ENCODE results near the gene HYAL2. TPM values are rescaled to one million over a fixed set of nuclear protein-coding genes. Genes with fewer than 3 reads are reported as not detected.
A peak's percentile ranks its signal among the peaks of the same experiment; 100 is the strongest.

HYAL2 gene
- total and polyA plus RNA-seq, 7 donors: 8.6 to 62.6 (median 42.4) TPM

- TF ChIP-seq POLR2AphosphoS5 (IDR thresholded peaks at IDR 0.05): peak in 2 of 4 donors; percentile 20 to 26
- TF ChIP-seq CTCF (IDR thresholded peaks at IDR 0.05): no peak
- TF ChIP-seq EP300 (IDR thresholded peaks at IDR 0.05): no peak
- peak in 1 of 2 donors; percentile 25 for TF ChIP-seq POLR2A (IDR thresholded peaks at IDR 0.05)
- Histone ChIP-seq H3K4me1 (peaks cover 0 to 66% (median 59%) of the 10 kb centered on the region in 4 donors), H3K27ac (peak overlapping the region; percentile 88 to 92 (median 92)), H3K4me3 (peak overlapping the region; percentile 58 to 84 (median 75)), H3K9me3 (no peaks in the 10 kb centered on the region), H3K27me3 (no peaks in the 10 kb centered on the region), H3K36me3 (peaks cover 0 to 51% (median 9%) of the 10 kb centered on the region in 4 donors)
- intact Hi-C loops (cut with DNase I): loop anchor here (2.0 to 10.0 kb wide), 3 partner anchors 22 to 1064 kb away; partner anchors contain the start of genes GNAT1, HYAL3, MANF and NAA80
- WGBS, 2 donors: 0 to 1% methylated on average over 45 of the region's 45 CpGs
- peak; percentile 91 for DNase-seq
These were observed 1.7 kb downstream of the HYAL2 start for GRCh38 chr3:50320853-50321335.

- H3K4me3 ChIP-seq: peak overlapping the region; percentile 58 to 84 (median 75)
- H3K4me1 ChIP-seq: peaks cover 0 to 66% (median 59%) of the 10 kb centered on the region in 4 donors
- no peaks in the 10 kb centered on the region for H3K27me3 ChIP-seq
- H3K9me3 ChIP-seq: no peaks in the 10 kb centered on the region
- WGBS, 2 donors: 84 to 87% methylated on average over 29 of the region's 29 CpGs
- no peak for TF ChIP-seq EP300 (IDR thresholded peaks at IDR 0.05)
- TF ChIP-seq POLR2A (IDR thresholded peaks at IDR 0.05): no peak
- peaks cover 0 to 48% (median 6%) of the 10 kb centered on the region in 4 donors for H3K36me3 ChIP-seq
- no peak for DNase-seq
- peak overlapping the region; percentile 88 to 92 (median 92) for H3K27ac ChIP-seq
- intact Hi-C loops (cut with DNase I): loop anchor here (2.0 to 10.0 kb wide), 3 partner anchors 21 to 1065 kb away; partner anchors contain the start of genes GNAT1, HYAL3, MANF and NAA80
These were observed 2.5 kb downstream of the HYAL2 start for GRCh38 chr3:50319894-50320625.

- WGBS, 2 donors: 90 to 91% methylated on average over 16 of the region's 16 CpGs
These were observed 3.2 kb downstream of the HYAL2 start for GRCh38 chr3:50319181-50319893.

GRCh38 chr3:50318615-50319014 is 3.9 kb downstream of the HYAL2 start:
- no peaks in the 10 kb centered on the region for H3K27me3 ChIP-seq
- H3K9me3 ChIP-seq: no peaks in the 10 kb centered on the region
- H3K4me3 ChIP-seq: no peak overlapping the region
- peaks cover 0 to 56% (median 52%) of the 10 kb centered on the region in 4 donors for H3K4me1 ChIP-seq
- no peak for DNase-seq
- TF ChIP-seq POLR2A (IDR thresholded peaks at IDR 0.05) (no peak), EP300 (IDR thresholded peaks at IDR 0.05) (no peak), CTCF (IDR thresholded peaks at IDR 0.05) (no peak), POLR2AphosphoS5 (IDR thresholded peaks at IDR 0.05) (no peak)
- H3K36me3 ChIP-seq: peaks cover 0 to 45% (median 6%) of the 10 kb centered on the region in 4 donors
- WGBS, 2 donors: 73 to 75% methylated on average over 10 of the region's 10 CpGs
- peak overlapping the region in 2 of 4 donors; percentile 13 to 30 for H3K27ac ChIP-seq
- intact Hi-C loops (cut with DNase I): no loop called here

More at GRCh38 chr3:50319181-50319893, 3.2 kb downstream of the HYAL2 start:
- Histone ChIP-seq H3K27ac (peak overlapping the region in 3 of 4 donors; percentile 13 to 92 (median 30)), H3K36me3 (peaks cover 0 to 45% (median 6%) of the 10 kb centered on the region in 4 donors), H3K27me3 (no peaks in the 10 kb centered on the region), H3K4me3 (peak overlapping the region in 2 of 4 donors; percentile 72 to 84), H3K4me1 (peaks cover 0 to 61% (median 55%) of the 10 kb centered on the region in 4 donors), H3K9me3 (no peaks in the 10 kb centered on the region)
- DNase-seq: no peak
- intact Hi-C loops (cut with DNase I): no loop called here
- TF ChIP-seq POLR2A (IDR thresholded peaks at IDR 0.05): no peak
- TF ChIP-seq EP300 (IDR thresholded peaks at IDR 0.05): no peak
- TF ChIP-seq CTCF (IDR thresholded peaks at IDR 0.05): no peak
- TF ChIP-seq POLR2AphosphoS5 (IDR thresholded peaks at IDR 0.05): no peak

All from sigmoid colon (tissue), 7 donors.